ENCODE results near the gene CD207. TPM values are rescaled to one million over a fixed set of nuclear protein-coding genes. Genes with fewer than 3 reads are reported as not detected.

CD207 gene
- total RNA-seq, 3 donors from 2014 or later: 0.33 to 0.88 TPM; not detected in 1

DNA sequence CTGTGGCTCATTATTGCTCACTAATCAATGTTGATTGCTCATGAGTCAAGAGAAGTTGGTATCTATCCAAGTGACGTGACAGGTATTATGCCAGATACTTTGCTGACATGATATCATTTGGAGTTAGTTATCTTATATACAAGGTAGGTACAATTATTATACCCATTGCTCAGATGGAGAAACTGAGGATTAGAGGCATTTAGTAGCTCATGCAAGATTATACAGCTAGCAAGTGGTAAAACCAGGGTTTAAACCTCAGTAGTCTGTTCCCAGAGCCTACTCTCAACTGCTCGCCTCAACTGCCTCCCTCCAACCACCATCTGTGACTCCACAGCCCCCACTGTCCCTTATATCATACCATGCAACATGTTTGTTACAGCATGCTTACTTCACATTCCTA lies 51.3 kb downstream of the CD207 start:
- intact Hi-C loops (cut with DNase I; ENCODE audit: low total_unique reads): no loop called here
- H3K9me3 ChIP-seq: no peaks in the 10 kb centered on the region
- no peak overlapping the region for H3K4me3 ChIP-seq
- DNase-seq (ENCODE audit: low spot score in 2 of 2): no peak
- H3K27me3 ChIP-seq: peaks cover 0 to 18% of the 10 kb centered on the region in 2 donors
- H3K4me1 ChIP-seq: no peaks in the 10 kb centered on the region
- TF ChIP-seq, protein P1, sequence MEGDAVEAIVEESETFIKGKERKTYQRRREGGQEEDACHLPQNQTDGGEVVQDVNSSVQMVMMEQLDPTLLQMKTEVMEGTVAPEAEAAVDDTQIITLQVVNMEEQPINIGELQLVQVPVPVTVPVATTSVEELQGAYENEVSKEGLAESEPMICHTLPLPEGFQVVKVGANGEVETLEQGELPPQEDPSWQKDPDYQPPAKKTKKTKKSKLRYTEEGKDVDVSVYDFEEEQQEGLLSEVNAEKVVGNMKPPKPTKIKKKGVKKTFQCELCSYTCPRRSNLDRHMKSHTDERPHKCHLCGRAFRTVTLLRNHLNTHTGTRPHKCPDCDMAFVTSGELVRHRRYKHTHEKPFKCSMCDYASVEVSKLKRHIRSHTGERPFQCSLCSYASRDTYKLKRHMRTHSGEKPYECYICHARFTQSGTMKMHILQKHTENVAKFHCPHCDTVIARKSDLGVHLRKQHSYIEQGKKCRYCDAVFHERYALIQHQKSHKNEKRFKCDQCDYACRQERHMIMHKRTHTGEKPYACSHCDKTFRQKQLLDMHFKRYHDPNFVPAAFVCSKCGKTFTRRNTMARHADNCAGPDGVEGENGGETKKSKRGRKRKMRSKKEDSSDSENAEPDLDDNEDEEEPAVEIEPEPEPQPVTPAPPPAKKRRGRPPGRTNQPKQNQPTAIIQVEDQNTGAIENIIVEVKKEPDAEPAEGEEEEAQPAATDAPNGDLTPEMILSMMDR (IDR thresholded peaks at IDR 0.05): no peak
- no peak for TF ChIP-seq POLR2AphosphoS5 (IDR thresholded peaks at IDR 0.05)
- no peak for TF ChIP-seq POLR2A (IDR thresholded peaks at IDR 0.05)
- H3K27ac ChIP-seq: no peak overlapping the region
- H3K36me3 ChIP-seq: no peaks in the 10 kb centered on the region

Other genes with a start within 250 kb of the CD207 start
- gene ADD2, start 67.6 kb downstream of the CD207 start, total RNA-seq: 1 to 10 TPM; 1.3 to 2.3 (median 1.9) TPM
- not detected for gene FIGLA, start 45.2 kb downstream of the CD207 start, total RNA-seq
- gene CLEC4F, start 15.2 kb downstream of the CD207 start, total RNA-seq: under 1 TPM in 1 of 3 donors, not detected in 2; 0.88 TPM
- gene VAX2, start 64.8 kb upstream of the CD207 start, total RNA-seq: 1 to 10 TPM; 1.3 to 5.1 (median 4.6) TPM
- gene ATP6V1B1, start 100.1 kb upstream of the CD207 start, total RNA-seq: 10 to 100 TPM in 1 of 3 donors, 1 to 10 TPM in 2; 1.8 to 38.2 (median 4.6) TPM
- gene ANKRD53, start 142.8 kb upstream of the CD207 start, total RNA-seq: 1 to 10 TPM; 2.8 to 4.9 (median 3.2) TPM
- 10 to 100 TPM; 39.5 to 48.8 (median 40.0) TPM for gene TEX261, start 159.1 kb upstream of the CD207 start, total RNA-seq
- gene NAGK, start 232.8 kb upstream of the CD207 start, total RNA-seq: 100 to 1,000 TPM in 1 of 3 donors, 10 to 100 TPM in 2; 71.5 to 115 (median 75.1) TPM

Measured in breast epithelium (tissue), 4 donors.